Middle frontal gyrus (tissue), 1 donor: ENCODE data around the gene TLR3.
"Not testable (repeated sequence)": the region's sequence is repeated elsewhere in the genome, so short reads cannot be mapped to it uniquely, and the experiment has no call there.

Experiments
- DNase-seq: peaks from one replicate; pipeline ENCODE4 v3.0.0-alpha.2; 2015; ENCODE audit warnings: low spot score; ENCODE audit errors: extremely low spot score

TLR3 gene

DNA sequence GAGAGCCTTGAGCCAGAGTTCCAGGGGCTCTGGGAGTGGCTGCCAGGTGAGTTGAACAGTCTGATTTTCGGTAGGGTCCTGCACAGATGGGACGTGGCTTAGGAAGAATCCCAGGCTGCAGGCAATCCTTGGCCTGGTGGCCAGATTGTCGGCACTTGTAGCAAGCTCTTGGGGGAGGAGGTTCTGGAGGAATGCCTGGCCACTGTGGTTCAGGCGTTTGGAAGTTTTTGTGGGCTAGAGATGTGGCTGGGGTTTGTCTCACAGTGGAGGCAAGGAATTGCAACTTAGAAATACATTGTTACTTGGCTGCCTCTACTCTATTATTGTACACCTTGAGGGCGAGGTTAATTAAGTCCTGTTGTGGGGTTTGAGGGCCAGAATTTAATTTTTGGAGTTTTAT lies 21.5 kb upstream of the TLR3 start:
- DNase-seq, result not testable (repeated sequence)

DNA sequence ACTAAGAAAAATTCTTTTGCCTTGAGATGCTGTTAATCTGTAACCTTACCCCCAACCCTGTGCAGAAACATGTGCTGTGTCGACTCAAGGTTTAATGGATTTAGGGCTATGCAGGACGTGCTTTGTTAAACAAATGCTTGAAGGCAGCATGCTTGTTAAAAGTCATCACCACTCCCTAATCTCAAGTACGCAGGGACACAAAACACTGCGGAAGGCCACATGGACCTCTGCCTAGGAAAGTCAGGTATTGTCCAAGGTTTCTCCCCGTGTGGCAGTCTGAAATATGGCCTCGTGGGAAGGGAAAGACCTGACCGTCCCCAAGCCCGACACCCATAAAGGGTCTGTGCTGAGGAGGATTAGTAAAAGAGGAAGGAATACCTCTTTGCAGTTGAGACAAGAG lies 18.8 kb upstream of the TLR3 start:
- not testable (repeated sequence) for DNase-seq

DNA sequence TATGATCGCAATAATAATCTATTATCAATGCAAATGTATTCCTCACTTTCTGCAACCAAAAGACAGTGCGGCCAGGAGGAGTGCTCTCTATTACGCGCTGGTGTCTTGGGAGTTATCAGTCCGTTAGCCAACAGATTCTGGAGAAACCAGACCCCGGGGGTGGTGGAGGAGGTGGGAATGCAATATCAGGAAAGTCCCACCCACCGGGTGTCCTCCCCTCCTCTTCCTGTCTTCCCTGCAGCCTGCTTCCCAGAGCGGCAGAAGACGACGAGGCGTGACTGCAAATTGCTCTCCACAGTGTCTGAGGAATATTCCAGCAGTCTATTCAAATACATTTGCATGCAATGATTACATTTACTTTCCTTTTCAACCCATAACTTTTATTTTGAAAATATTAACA lies 17.9 kb upstream of the TLR3 start:
- no peak for DNase-seq

DNA sequence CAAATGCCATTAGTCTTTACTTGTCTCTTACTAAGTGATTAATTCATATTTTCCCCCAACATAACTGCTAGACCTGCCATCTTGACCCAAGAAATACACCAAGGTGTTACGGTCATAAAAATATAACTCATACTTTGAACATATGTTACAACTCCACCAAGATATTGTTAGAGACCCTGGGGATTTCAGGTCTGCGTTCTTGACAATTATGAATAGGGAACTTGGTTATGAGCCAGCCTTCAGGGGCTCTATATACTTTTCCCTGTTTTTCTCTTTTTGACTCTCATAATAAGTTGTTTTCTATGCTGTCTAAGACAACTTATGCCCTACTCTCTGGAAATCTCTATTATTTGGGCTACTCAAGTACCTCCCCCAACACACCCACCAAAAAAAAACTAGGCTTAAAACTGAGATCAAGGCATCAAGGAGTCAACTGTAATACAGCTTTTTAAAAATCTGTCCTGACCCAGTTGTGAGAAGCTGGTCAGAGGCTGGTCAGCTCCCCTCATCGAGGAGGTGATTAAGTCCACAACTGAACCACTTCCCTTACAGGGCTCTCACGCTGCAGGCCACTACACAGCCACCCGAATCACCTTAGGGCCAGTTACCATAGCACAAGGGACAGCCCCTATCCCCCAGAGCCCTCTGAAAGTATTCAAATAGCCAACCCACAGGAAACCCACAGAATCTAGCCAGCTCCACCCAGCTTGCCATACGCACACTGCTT lies 10.5 kb upstream of the TLR3 start:
- no peak for DNase-seq

DNA sequence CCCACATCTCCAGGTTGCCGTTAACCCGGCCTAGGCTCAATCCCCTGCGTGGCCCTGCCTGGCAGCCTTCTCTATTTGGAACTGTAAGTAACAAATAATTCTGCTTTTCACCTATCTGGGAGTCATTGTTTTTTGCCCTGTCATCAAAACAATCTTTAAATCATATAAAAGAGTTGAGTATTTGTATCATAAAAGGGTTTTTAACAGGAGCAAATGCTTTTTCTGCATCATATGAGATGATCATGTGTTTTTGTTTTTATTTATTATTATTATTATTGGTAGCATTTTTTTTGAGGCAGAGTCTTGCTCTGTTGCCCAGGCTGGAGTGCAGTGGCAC lies 10.0 kb upstream of the TLR3 start:
- no peak for DNase-seq

DNA sequence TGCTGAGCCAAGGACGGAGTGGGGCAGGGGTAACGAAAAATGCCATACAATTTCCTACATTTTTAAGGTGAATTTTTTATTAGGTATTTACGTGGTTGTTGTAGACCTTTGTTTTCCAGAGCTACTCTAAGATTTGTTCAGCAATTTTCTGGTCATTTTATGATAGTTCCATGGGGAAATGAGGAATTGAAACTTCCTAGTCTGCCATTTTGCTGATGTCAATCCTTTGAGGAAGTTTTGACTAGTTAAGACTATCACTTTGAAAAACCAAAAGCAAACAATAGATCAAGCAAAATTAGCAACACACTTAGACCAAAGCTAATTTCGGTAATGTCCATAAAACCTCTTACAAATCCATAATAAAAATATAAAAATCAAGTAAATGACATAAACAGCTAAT lies 7.0 kb upstream of the TLR3 start:
- DNase-seq, result no peak

DNA sequence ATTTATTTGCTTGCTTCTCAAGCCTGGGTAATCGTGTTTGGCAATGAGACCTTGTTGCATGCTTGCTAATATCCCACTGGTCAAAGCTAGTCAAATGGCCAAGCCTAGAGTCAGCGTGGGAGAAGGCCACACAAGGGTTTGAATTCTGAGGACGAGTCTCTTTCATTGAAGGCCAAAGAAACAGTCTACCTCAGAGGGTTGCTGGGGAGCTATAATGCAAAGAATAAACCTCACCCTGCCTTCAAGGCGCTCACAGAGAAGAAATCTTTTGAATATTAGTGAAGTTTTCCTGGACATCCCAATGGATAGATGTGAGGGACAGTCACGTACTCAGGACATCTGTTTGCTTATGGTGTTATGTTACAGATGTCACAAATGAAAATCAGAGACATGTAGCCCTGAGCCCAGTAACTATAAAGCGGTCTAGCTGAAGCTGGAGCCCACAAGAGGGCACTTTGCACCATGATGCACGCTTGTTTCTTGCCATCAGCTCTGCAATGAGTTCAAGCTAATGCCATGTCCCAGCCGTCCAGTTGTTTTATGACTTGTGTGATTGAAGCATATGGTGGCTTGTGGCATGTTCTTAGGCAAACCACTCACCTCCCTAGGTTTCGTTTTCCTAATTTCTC lies 1.1 kb upstream of the TLR3 start:
- DNase-seq, result no peak

DNA sequence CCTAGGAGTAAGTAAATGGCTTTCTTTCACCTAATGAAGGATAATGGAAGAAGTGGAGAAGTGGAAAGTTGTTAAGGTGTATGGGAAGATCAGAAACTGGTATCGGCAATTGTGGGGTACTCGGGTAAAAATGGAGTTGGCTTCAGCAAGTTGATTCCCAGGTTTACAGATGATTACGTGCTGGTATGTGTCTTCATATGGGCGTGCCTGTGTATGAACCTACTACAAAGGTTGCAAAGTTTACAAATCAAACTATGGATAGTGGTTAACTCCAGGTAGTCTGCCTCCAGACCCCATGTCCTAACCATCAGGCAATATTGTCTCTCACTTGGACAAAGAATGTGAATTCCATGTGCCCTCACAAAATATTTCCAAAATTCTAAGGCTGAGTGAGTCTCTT lies 773 bp downstream of the TLR3 start:
- no peak for DNase-seq

DNA sequence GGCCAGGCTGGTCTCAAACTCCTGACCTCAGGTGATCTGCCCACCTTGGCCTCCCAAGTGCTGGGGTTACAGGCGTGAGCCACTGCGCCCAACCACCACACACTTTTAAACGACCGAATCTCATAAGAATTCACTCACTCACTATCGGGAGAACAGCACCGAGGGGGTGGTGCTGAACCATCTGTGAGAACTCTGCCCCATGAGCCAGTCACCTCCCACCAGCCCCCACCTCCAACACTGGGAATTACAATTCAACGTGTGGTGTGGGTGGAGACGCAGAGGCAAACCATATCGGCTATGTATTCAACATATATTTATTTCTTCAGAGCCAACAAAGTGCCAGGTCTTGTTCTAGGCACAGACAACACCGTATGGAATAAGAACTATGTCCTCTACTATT lies 3.6 kb downstream of the TLR3 start:
- no peak for DNase-seq

DNA sequence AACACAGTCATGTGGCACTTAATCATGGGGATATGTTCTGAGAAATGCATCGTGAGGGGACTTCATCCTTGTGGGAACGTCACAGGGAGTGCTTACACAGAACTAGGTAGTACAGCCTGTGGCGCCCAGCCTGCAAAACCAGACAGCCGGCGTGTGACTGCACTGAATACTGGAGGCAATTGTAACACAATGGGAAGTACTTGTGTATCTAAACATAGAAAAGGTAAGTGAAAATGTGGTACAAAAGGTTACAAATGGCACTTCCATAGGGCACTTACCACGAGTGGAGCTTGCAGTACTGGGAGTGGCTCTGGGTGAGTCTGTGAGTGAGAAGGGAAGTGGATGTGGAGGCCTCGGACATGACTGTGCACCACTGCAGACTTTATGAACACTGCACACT lies 5.2 kb downstream of the TLR3 start:
- no peak for DNase-seq

DNA sequence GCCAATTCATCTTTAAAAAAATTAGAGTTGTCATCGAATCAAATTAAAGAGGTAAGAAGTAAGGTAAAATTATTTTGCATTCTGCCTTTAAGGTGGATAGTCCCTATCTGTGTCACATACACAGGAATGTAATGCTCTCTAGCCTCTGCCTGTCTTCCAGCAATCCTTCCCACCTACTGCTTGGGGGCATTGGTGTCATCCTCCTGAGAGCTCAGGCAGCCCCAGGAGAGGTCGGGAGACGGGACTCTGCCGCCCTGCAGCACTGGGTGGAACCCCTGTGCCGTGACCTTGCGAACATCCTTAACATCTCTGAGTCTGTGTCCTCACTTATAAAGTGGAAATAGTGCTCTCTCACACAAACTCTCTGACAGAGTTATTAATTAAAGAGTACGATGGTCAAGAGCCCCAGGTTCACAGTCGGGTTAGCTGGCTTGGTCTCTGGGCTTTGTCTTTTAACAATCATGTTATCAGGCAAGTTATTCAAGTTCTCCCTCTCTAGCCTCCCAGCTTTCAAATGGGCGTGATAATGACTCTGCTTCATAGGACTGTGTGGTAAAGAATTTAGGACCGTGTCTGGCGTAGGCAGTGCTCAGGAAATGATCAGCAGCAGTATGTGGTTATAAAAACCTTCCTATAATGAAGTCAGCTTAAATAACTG lies 10.2 kb downstream of the TLR3 start:
- no peak for DNase-seq

DNA sequence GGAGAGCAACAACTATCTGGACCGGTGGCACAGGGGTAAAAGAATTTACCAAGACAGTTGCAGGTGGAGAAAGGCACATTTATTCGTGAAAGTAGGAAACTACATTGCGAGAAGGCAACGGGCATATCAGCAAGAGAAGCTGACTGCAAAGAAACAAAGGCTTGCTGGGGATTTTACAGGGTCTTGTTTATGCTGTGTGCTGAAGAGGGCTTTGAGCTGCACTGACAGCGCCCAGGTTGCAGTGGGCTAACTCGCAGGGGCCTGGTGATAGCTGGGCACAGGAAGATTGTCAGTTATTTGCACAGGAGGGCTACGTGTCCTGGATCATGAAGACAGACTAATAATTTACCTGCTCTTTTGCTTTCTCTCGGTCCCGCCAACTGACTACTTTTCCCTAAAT lies 10.7 kb downstream of the TLR3 start:
- no peak for DNase-seq

DNA sequence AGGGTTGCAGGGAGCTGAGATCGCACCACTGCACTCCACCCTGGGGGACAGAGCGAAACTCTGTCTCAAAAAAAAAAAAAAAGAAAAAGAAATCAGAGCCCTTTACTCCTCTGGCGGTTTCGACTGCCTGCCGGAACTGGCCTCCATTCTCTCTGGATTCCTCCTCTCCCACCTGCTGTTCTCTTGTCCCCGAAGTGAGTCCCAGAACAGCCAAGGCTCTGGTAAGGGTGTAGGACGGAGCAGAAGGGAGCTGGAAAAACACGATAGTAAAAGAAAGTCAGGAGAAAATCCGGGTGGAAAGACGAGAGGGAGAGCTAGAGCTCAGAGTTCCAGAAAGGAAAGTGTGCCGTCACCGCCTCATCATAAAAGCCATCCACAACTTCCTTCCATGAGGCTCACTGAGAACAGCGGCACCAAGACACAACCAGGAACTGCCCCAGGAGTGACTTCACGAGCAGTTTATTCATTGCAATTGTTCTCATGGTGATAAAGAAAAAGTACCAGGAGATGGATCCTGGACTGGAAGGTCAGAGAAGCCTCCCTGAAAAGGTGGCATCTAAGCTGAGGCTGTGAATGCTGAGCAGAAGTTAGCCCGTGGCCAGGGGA lies 12.3 kb downstream of the TLR3 start:
- DNase-seq, result no peak

DNA sequence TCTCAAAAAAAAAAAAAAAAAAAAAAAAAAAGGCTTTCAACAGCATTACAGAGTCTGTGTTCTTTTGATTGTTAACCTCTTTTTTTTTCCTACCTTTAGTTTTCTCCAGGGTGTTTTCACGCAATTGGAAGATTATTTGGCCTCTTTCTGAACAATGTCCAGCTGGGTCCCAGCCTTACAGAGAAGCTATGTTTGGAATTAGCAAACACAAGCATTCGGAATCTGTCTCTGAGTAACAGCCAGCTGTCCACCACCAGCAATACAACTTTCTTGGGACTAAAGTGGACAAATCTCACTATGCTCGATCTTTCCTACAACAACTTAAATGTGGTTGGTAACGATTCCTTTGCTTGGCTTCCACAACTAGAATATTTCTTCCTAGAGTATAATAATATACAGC lies 13.3 kb downstream of the TLR3 start:
- no peak for DNase-seq

DNA sequence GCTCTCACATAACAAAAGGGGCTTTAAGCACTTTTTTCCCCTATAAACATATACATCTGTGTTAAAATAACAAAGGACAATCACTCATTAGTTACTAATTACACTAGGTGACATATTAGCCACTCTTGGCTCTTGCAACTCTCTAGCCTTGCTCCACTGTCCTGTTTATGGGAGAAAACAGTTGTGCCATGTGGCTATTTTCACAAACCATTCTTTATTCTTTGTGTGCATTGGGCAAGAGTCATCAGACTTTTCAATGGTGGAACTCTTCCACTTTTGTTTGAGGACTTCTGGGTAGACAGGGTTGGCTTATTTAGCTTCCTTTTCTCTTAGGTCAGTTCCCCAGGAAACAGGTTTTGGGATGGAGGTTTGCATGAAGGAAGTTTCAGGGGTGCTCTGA lies 19.6 kb downstream of the TLR3 start:
- no peak for DNase-seq

DNA sequence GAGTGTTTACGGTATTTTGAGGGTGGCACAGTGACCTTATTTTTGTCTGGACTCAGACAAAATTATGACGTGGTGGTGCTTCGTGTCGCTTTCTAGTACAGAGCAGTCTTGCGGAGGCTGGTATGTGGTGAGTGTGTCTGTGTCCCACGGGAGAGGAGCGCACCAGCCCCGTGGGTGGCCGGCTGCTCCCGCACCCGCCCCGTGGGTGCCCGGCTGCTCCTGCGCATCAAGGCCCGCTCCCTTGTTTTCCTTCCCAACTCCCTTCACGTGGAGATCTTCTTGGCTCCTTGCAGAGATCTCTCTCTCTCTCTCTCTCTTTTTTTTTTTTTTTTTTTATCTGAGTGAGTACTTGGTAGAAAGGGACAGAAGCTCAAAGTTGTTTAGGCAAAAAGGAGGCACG lies 23.3 kb downstream of the TLR3 start:
- DNase-seq, result no peak

DNA sequence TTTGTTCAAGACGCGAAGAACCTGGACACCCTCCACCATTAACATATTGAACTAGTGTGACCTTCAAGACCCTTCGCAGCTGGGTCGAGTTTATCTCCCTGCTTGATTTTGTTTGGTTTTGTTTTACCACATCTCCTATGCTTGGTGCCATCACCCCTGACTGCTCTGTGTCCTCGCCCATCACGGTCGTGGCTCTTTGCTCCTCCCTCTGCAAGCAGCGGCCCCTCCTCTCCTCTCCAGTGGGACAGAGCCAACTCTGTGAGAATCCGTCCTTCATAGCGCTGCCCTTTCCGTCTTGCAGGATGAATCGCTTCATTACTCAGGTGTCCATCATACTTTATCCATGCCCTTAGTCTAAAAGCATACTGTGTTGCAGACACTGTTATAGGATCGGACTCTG lies 26.4 kb downstream of the TLR3 start:
- no peak for DNase-seq

DNA sequence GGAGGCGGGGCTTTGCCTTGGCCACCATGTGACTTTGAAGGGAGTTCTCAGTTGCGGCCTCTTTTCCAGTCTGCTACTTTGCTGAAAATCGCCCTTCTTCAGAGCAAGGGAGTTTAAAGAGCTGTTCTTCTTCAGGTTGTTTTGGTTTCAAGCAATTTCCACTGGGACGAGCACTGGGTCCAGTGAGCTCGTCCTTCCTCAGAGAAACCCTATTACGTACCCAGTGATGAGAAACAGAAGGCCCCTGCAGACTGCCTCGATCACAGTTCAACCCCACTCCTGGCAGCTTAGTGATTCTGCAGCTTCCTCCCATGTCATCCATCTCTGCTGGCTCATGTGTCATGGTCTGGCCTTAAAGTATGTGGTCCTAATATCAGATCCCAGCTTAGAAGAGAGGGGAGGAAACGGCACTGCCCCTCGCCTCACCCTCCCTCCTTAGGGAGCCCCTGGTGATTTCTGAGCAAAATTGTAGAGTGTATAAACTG lies 27.8 kb downstream of the TLR3 start:
- DNase-seq, result no peak

DNA sequence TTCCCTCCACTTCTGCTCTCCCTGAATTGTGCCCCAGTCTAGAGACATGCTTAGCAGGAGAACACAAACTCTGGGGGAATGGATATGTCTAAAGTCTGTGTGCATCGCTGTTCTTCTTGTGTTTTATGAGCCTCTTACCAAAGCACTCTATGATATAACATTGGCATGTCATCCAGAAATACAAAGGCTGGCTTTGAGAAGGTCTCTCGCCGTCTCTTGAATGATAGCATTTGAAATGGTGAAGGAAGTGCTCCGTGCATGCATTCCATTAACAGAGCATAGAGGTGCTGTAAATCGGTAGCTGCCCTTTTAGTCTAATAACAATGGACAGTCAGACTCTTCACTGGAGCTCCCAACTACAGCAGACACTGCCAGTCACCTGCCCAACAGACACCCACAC lies 28.4 kb downstream of the TLR3 start:
- DNase-seq, result no peak

DNA sequence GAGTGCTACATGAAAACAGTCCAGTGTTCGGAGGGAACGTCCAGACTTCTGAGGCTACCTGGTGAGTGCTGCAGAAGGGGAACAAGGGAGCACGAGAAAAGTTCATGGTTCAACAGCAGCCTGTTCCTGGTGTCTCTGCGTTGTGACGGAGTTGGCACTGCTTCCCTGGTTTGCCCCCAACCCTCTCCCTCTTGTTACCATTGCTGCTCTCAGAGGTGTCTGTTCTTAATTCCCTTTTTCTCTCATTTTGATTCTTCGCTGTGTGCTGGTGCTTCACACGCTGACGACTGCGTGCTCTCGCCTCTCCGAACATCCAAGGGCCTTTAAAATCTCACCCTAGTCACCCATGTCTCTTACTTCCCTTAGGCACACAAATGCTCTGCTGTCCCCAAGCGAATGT lies 34.0 kb downstream of the TLR3 start:
- no peak for DNase-seq

DNA sequence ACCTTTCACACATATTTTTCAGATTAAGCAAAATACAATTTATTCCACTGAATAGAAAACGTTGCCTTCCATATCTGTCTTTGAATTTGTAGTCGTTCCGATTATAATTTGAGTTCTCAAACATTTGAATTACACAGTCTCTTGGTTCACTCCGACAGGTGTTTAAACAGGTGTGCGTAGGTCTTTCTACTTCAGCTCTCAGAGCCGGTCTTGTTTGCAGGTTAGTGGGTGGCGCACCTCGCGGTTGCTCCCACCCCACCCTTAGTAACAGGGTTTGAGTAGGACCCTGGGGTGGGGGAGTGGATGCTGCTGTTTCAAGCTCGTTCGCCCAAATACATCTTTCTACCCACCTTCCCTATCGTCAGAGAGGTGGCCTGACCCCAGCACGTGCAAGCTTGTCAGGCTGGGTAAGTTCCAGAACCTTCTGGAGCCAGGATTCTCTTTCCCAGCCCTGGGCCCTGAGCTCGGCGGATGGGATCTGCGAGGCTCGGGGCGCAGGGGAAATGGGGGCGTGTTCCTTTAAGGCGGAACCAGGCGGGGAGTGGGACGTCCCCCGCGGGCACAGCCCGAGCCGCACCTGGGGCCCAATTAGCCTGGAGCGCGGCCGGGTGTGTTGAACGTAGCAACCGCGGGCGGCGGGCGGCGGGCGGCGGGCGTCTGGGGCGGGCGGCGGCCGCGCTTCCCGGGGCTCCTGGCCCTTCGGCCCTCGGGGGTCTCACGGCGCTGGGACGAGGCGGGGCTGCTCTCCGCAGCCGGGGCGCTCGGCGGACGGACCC lies 35.3 kb downstream of the TLR3 start, which contains the start of gene FAM149A:
FAM149A (plus strand) TSS at position 591 of the 776 bp plus-strand sequence.
- no peak for DNase-seq
